ENCODE data around the gene HAS3.
"Not testable (repeated sequence)": the region's sequence is repeated elsewhere in the genome, so short reads cannot be mapped to it uniquely, and the experiment has no call there.

The HAS3 gene

GRCh38 chr16:69105501-69106361 is at the start of gene HAS3:
TSS of gene HAS3 (plus strand) at chr16:69105653. CDS start at chr16:69109396, 3,743 bp downstream.
- no peak for DNase-seq

- DNase-seq, result no peak
Observed at GRCh38 chr16:69055980-69056379, 49.5 kb upstream of the HAS3 start.

- DNase-seq, result no peak
Observed at GRCh38 chr16:69056421-69056820, 49.0 kb upstream of the HAS3 start.

DNA sequence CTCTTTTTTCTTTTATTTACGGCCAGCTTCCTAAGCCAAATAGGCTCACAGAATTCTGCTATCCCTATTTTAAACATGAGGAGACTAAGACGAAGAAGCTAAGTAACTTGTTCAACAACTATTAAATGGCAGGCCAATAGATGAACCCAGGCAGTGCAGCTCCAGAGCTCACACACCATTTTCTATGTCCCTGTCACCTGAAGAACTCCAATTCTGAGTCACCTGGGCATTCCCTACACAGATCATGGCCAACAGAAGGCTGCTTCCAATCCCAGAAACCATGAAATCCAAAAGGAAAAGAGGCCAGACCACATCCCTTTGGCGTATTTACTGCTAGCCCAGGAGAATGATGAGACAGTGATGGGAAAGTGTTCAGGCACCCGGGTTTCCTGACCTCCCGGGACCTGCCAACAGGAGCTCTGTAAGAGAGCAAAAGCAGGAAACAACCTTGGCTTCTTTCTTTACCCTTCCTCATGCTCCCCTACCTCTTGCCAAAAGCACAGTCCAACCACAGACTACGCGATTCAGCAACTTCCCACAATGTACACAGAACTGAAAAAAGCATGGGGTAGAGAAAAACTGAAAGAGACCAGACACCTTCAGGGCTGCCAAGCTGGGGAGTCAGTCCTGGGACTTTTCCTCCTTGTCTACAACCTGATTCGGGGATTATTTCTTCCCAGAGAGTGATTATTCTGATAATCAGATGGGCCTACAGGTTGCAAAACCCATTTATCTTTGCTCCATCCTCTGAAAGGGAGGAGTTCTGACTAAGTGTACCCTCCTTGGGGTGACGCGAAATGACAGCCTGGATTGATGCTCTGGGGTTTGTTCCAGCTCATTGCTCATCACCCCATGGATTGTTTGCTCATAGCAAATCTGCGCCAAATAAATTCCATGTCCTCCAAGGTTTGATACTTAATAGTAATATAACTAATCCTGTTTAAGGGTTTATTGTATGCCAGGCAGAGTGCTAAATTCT is 47.8 kb upstream of the HAS3 start:
- no peak for DNase-seq

- not testable (repeated sequence) for DNase-seq
Observed at GRCh38 chr16:69063491-69063890, 42.0 kb upstream of the HAS3 start.

GRCh38 chr16:69064124-69064763 is 41.2 kb upstream of the HAS3 start:
- DNase-seq, result no peak

DNA sequence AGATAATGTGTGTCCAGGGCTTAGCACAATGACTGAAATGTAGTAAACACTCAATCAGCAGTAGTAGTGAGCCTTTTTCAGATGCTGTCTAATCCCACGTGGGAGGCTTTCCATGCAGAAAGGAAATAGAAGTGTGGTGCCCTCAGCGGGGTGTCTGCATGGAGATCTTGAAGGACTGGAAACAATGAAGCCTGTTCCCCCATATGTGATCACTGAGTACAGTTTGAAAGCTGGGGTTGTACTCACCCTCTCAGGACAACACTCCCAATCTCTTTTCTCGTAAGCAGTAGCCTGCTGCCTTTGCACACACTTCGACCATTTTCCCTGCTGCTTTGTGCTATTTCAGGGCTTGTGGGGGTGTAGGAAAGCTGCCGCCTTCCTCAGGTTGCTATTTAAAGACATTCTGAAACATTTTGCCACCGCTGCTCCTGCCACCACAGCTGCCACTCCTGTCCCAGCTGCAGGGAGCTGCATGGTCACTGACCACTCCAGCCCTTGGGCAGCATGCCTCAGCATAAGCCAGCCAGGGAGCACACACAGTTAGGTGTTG is 40.6 kb upstream of the HAS3 start:
- no peak for DNase-seq

GRCh38 chr16:69069504-69069903 is 35.9 kb upstream of the HAS3 start:
- no peak for DNase-seq

GRCh38 chr16:69071036-69071435 is 34.4 kb upstream of the HAS3 start:
- no peak for DNase-seq

DNA sequence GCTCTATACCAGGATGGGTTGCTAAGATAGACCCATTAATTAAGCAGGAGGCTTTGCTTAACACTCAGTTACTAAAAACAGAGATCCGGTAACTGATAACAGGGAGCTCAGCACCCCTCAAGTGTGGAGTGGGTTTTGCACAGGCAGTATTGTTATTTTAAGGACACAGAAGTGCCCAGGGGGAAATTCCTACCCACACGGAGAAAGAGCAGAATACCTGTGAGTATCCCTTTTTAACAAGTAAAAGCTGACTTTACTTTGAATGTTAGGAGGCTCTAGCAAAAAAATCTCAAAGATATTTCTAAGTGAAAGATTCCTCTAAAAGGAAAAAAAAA is 32.8 kb upstream of the HAS3 start:
- DNase-seq, result no peak

- DNase-seq, result no peak
Observed at GRCh38 chr16:69073181-69073702, 32.2 kb upstream of the HAS3 start.

- no peak for DNase-seq
Observed at GRCh38 chr16:69077251-69077650, 28.2 kb upstream of the HAS3 start.

DNA sequence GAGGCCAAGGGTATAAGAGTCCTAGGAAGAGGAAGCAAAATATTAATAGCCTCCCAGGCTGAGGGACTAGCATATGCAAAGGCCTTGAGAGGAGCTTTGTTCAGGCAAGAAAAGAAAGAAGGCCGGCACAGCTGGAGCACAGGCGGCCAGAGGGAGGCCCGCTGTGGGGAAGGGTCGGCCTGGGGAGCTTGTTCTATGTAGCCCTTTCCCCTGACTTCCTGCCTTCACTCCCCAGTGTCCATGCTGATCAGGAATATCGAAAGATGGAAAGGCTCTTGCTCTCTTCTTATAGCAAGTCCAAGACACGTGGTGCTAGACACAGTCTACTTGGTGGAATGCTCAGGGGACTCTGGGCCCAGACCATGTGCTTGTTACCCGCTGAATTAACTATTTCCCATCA is 27.4 kb upstream of the HAS3 start:
- DNase-seq, result no peak

DNA sequence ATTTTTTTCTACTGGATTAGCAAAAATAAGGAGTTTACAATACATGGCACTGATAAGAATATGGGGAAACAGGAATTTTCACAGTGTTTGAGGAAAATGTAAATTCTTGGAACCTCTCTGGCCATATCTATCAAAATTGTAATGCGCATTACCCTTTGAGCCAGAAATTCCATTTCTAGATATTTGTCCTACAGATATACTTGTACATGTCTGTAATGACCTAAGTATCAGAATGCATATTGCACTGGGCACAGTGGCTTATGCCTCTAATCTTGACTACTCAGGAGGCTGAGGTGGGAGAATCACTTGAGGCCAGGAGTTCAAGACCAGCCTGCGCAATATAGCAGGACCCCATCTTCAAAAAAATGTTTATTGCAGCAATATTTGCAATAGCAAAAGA is 25.8 kb upstream of the HAS3 start:
- no peak for DNase-seq

GRCh38 chr16:69083306-69083941 is 22.0 kb upstream of the HAS3 start:
- no peak for DNase-seq

DNA sequence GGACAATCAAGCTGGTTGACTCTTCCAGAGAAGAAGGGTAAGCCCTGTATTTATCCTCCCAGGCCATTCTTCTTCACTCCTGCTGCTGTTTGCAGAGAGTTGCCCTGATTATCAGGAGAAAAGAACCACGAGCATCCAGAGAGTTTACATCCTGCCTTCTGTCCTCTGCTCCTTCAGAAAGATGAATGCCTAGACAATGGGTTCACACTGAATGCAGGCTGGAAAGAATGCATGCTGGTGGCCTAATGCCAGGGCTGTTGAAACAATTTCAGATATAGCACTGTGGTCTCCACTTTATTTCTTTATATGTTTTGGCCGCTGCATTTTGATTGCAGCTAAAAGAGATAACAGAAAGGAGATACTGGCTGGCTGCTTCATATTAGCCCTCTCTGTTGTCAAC is 21.2 kb upstream of the HAS3 start:
- no peak for DNase-seq

- DNase-seq, result no peak
Observed at GRCh38 chr16:69085032-69085695, 20.3 kb upstream of the HAS3 start.

DNA sequence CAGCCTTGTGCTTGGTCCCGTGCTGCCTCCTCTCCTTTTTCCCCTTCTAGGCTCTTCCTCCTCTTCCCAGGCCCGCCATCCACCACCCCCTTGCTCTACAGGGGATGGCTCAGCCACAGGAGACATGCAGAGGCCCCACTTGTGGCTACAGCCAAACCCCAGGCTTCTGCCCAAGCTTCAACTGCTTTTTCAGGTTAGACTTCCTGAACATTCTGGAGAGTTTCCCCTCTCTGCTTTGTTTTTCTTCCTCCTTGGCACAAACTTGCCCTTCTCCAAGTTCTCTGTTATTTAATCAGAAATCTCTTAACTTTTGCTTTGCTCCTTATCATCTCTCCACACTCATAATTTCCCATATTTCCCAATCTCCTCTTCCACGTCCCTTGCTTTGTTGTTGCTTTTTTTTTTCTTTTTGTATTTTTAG is 18.3 kb upstream of the HAS3 start:
- no peak for DNase-seq

- DNase-seq, result no peak
Observed at GRCh38 chr16:69088684-69089083, 16.8 kb upstream of the HAS3 start.

DNA sequence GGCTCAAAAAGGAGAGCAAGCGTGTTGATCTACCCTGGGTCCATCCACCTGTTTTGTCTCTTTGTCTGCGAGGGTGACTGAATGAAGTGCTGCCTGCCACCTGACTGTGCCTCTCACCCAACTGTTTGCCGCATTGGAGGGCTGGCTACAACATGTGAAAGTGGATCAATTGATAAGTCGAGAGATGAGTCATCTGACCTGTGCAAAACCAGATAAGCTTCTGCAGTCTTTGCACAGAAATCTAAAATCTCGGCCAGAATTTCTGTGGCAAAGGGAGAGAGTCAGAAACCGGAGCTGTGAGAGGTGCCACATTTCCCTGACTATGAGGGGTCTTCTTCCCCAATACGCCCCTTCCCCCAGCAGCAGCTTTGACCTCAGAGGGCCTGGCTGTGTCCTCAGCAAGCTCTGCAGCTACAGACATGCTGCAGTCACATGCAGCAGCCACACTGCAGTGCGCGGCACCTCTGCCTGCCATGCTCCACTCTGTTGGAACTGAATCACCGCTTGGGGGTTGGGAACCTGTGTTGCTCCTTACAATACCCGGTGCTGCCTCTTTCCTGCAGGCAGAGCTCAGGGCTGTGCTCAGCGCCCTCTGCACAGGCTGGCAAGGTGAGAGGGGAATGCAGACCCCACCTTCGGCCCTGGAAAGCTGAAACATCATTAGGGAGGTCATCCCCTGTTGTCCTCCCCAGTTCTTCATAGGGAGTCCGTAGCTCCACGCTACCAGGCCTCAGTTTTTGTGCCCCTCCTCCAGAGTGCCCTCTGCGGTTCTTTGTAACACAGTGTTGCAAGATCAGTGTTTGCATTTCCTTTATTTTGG is 16.2 kb upstream of the HAS3 start:
- DNase-seq, result no peak

DNA sequence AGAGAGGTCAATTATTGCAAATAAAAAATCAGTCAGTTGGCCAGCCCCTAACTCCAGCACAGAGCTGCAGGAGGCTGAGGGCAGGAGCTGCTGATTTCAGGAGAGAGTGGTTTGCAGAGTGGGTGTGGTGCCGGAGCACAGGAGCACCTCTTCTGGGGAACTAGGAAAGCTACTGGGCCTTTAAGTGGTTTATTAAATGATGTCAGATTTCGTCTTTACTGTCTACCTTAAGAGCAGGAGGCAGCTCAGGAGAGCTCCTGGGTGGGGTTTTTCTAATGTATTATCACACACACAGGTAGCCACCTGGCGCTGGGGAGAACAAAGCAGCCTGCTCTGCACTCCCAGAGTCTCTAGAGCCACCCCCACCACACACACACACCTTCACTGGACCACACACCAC is 11.5 kb upstream of the HAS3 start:
- no peak for DNase-seq

Measured in NCI-H1105 (cell line).